Osteoblast (primary cell): ENCODE results near the gene FADS6. TPM values are rescaled to one million over a fixed set of nuclear protein-coding genes. Genes with fewer than 3 reads are reported as not detected.
A peak's percentile ranks its signal among the peaks of the same experiment; 100 is the strongest.

ENCODE experiments used
- DNase-seq: peaks from one replicate; pipeline ENCODE4 v3.0.0; 2011; ENCODE audit warnings: low spot score, mixed read lengths; ENCODE audit not compliant: insufficient read length; ENCODE audit errors: missing footprints
- H2AFZ ChIP-seq: 2 replicates; pipeline ENCODE4 v1.6.0; 2011; ENCODE audit warnings: mild to moderate bottlenecking, low read length
- H3K27ac ChIP-seq: 2 replicates; pipeline ENCODE4 v1.5.1; 2011; ENCODE audit warnings: mild to moderate bottlenecking, low read depth, low read length, moderate library complexity
- H3K27me3 ChIP-seq: 2 replicates; pipeline ENCODE4 v1.6.0; 2012; ENCODE audit warnings: mild to moderate bottlenecking, control low read depth, inconsistent platforms, low read length, moderate library complexity; ENCODE audit not compliant: insufficient read depth
- H3K36me3 ChIP-seq: 2 replicates; pipeline ENCODE4 v1.5.1; 2011; ENCODE audit warnings: mild to moderate bottlenecking, low read length, control low read depth, moderate library complexity; ENCODE audit not compliant: insufficient read depth
- H3K4me1 ChIP-seq: 2 replicates; pipeline ENCODE4 v1.5.1; 2011; ENCODE audit warnings: mild to moderate bottlenecking, low read length, control low read depth, moderate library complexity; ENCODE audit not compliant: insufficient read depth
- H3K4me2 ChIP-seq: 2 replicates; pipeline ENCODE4 v1.6.0; 2011; ENCODE audit warnings: mild to moderate bottlenecking, low read length; ENCODE audit not compliant: insufficient read depth
- H3K4me3 ChIP-seq: fragments of 200-600 bp; sonication (generic); 3 replicates; pipeline ENCODE4 v1.5.1; 2012; ENCODE audit warnings: mild to moderate bottlenecking, low read length, inconsistent platforms; ENCODE audit not compliant: insufficient read depth
- H3K79me2 ChIP-seq: 2 replicates; pipeline ENCODE4 v1.6.0; 2012; ENCODE audit warnings: mild to moderate bottlenecking, low read length, control low read depth, inconsistent platforms; ENCODE audit not compliant: insufficient read depth
- H3K9me3 ChIP-seq: 2 replicates; pipeline ENCODE4 v1.5.1; 2011; ENCODE audit warnings: low read depth, low read length, control low read depth
- H4K20me1 ChIP-seq: 2 replicates; pipeline ENCODE4 v1.6.0; 2012; ENCODE audit warnings: mild to moderate bottlenecking, low read length, control low read depth; ENCODE audit not compliant: insufficient read depth
- total RNA-seq: library from RNA; depleted of rRNA; stranded (reverse); fragments of >200 nt; gene quantifications from 2 replicates; pipeline ENCODE4 v1.2.3, GENCODE V29; 2012
- TF ChIP-seq, protein P1 (sequence below): IDR thresholded peaks from 2 replicates; pipeline ENCODE4 v1.5.1; 2011; ENCODE audit warnings: mild to moderate bottlenecking, low read depth, low read length, moderate library complexity; ENCODE audit errors: extremely low read depth

Gene FADS6
- total RNA-seq, 1 donor, result not detected

DNA sequence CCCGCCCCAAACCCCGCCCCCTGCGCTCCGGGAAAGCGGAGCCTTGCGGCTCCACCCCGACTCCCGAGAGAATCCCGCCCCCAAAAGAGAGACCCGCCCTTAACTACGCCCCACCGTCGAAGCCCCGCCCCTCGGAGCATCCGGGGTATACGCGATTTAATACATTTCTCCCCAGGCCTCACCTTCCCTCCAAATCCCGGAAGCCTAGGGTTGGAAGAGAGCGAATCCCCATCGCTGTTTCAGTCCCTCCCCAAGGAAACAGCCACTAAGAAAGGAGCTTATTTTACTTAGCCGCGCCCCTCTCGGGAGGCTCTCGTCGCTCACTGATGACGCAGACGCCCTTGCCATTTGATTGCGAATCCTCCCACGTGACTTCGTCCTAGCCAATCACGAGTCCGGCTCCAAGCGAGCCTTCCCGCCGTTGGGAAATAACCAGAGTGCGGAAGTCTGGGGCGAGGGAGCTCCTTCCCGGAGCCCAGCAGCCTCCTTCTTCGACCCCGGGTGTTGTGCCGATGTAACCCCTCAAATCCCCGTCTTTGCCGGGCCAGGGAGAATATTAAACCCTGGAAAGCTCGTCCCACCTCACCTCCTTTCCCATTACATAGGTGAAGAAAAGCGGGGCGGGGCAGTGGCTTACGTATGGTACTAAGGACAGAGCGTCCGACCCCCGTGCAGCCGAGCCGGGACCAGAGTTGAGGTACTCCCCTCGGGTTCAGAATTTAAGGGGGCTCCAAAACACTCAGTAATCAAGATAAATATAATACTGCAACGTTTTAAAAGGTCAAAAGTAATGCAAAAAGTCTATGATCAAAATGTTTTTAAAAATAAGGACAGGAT lies 20.2 kb downstream of the FADS6 start:
- Histone ChIP-seq H3K4me2 (peak overlapping the region; percentile 86), H4K20me1 (peaks cover 4% of the 10 kb centered on the region), H3K4me1 (peaks cover 26% of the 10 kb centered on the region), H3K9me3 (no peaks in the 10 kb centered on the region), H3K27ac (peak overlapping the region; percentile 80), H2AFZ (peak overlapping the region; percentile 78), H3K4me3 (peak overlapping the region; percentile 84), H3K36me3 (no peaks in the 10 kb centered on the region), H3K79me2 (peaks cover 12% of the 10 kb centered on the region), H3K27me3 (peaks cover under 1% of the 10 kb centered on the region)
- TF ChIP-seq, protein P1, sequence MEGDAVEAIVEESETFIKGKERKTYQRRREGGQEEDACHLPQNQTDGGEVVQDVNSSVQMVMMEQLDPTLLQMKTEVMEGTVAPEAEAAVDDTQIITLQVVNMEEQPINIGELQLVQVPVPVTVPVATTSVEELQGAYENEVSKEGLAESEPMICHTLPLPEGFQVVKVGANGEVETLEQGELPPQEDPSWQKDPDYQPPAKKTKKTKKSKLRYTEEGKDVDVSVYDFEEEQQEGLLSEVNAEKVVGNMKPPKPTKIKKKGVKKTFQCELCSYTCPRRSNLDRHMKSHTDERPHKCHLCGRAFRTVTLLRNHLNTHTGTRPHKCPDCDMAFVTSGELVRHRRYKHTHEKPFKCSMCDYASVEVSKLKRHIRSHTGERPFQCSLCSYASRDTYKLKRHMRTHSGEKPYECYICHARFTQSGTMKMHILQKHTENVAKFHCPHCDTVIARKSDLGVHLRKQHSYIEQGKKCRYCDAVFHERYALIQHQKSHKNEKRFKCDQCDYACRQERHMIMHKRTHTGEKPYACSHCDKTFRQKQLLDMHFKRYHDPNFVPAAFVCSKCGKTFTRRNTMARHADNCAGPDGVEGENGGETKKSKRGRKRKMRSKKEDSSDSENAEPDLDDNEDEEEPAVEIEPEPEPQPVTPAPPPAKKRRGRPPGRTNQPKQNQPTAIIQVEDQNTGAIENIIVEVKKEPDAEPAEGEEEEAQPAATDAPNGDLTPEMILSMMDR, result no peak
- DNase-seq, result peak; percentile 100

DNA sequence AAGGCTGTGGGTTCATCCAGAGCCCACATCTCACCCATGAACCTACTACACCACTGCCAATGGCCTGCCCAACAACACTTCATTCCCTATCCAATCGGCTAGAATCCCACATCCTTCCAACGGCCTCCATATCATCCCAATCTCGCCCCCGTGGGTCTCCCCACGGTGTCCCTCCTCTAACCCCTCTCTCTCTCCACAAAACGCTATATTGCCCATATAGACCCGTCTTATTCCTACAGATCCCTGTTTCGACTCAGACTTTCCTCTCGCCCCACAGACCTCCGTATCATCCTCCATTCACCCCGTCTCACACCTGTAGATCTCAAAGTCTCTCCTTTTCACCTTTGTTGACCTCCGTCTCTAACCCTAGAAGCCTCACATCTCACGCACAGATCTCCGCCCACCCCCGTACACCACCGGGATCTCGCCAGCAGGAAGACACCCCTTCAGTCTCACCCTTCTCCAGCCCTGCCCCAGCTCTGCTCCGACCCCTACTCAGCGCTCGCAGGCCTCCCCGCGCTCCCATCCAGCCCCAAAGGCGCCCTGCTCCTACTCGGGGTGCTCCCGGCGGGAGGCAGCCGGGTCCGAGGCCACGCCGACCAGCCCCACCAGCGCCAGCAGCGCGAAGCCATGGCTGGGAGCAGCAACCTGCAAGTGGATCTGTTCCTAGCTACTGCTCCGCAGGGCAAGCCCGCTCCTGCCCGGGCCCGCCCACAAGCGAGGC lies 21.0 kb downstream of the FADS6 start, which contains the start of gene FDXR:
FDXR (minus strand) TSS at position 682 of the 724 bp plus-strand sequence; CDS start at position 632, 50 bp downstream.
- Histone ChIP-seq H3K9me3 (no peaks in the 10 kb centered on the region), H3K4me1 (peaks cover 26% of the 10 kb centered on the region), H3K79me2 (peaks cover 12% of the 10 kb centered on the region), H3K27me3 (no peaks in the 10 kb centered on the region), H4K20me1 (peaks cover 4% of the 10 kb centered on the region), H3K27ac (peak within 1 kb of the TSS; percentile 80), H3K4me2 (peak within 1 kb of the TSS; percentile 86), H2AFZ (peak within 1 kb of the TSS; percentile 78), H3K4me3 (peak within 1 kb of the TSS; percentile 84), H3K36me3 (no peaks in the 10 kb centered on the region)
- no peak for DNase-seq
- TF ChIP-seq, protein P1, result no peak

DNA sequence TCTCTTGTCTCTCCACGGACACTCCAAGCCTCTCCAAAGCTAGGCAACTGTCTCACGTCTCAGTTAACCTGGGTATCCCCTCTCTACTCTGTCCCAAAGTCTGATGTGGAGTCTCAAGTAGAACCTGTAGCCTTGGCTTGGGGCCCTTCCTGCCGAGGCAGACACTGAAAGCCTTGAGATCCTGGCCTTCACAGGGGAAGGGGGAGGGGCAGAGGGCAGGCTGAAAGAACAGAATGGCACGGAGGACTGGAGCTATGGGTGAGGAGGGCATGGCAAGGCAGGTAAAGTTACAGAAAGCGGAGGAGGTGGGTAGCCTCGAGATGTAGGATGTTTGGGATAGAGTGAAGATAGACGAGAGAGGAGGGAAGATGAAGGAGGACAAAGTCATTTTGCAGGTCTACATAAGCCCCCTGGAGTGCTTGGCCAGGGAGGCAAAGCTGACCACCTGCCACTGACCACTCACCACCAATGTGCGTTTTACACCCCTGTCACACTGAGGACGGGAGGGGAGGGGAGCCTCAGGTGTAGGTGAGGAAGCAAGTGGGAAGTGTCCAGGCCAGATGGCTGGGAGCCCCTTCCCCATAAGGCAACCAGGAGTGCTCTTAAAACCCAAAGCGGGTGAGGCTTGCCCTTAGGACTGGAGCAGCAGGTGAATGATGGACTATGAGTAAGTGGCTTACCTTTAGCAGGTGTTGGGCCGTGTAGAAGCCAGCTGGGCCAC lies 21.9 kb downstream of the FADS6 start:
- H2AFZ ChIP-seq, result no peak overlapping the region
- H3K9me3 ChIP-seq, result no peaks in the 10 kb centered on the region
- peak overlapping the region; percentile 82 for H3K4me2 ChIP-seq
- H3K27me3 ChIP-seq, result no peaks in the 10 kb centered on the region
- H3K36me3 ChIP-seq, result no peaks in the 10 kb centered on the region
- no peak for DNase-seq
- peak overlapping the region; percentile 84 for H3K4me3 ChIP-seq
- H3K4me1 ChIP-seq, result peaks cover 26% of the 10 kb centered on the region
- H4K20me1 ChIP-seq, result peaks cover 4% of the 10 kb centered on the region
- no peak overlapping the region for H3K27ac ChIP-seq
- peaks cover 12% of the 10 kb centered on the region for H3K79me2 ChIP-seq
- TF ChIP-seq, protein P1, result no peak
